ENCODE measurements around the gene RAPGEF5.

The RAPGEF5 gene

GRCh38 chr7:22378199-22378980, 21.4 kb upstream of the RAPGEF5 start:
- DNase-seq: no peak

GRCh38 chr7:22377703-22378102, 20.7 kb upstream of the RAPGEF5 start:
- peak; percentile 20 for DNase-seq

GRCh38 chr7:22375359-22376048, 18.6 kb upstream of the RAPGEF5 start:
- DNase-seq: no peak

- no peak for DNase-seq
Measured at GRCh38 chr7:22373911-22374310, 17.0 kb upstream of the RAPGEF5 start.

- no peak for DNase-seq
Measured at GRCh38 chr7:22373388-22373787, 16.4 kb upstream of the RAPGEF5 start.

- DNase-seq: no peak
Measured at GRCh38 chr7:22372863-22373262, 15.9 kb upstream of the RAPGEF5 start.

GRCh38 chr7:22371878-22372277, 14.9 kb upstream of the RAPGEF5 start:
- no peak for DNase-seq

GRCh38 chr7:22364900-22365299, 7.9 kb upstream of the RAPGEF5 start:
- peak; percentile 74 for DNase-seq

- DNase-seq: no peak
Measured at GRCh38 chr7:22363756-22364422, 6.9 kb upstream of the RAPGEF5 start.

- DNase-seq: peak; percentile 93
Measured at GRCh38 chr7:22361795-22362194, 4.8 kb upstream of the RAPGEF5 start.

- DNase-seq: no peak
Measured at GRCh38 chr7:22361320-22361719, 4.4 kb upstream of the RAPGEF5 start.

- no peak for DNase-seq
Measured at GRCh38 chr7:22358820-22359697, 2.1 kb upstream of the RAPGEF5 start.

GRCh38 chr7:22357311-22358175, 589 bp upstream of the RAPGEF5 start:
- DNase-seq: peak; percentile 47

GRCh38 chr7:22356010-22356691, 803 bp downstream of the RAPGEF5 start:
- DNase-seq: peak; percentile 33

GRCh38 chr7:22355620-22356009, 1.3 kb downstream of the RAPGEF5 start:
- no peak for DNase-seq

- DNase-seq: no peak
Measured at GRCh38 chr7:22354462-22354861, 2.5 kb downstream of the RAPGEF5 start.

- no peak for DNase-seq
Measured at GRCh38 chr7:22352887-22353286, 4.1 kb downstream of the RAPGEF5 start.

GRCh38 chr7:22351878-22352277, 5.1 kb downstream of the RAPGEF5 start:
- DNase-seq: no peak

- no peak for DNase-seq
Measured at GRCh38 chr7:22351329-22351692, 5.6 kb downstream of the RAPGEF5 start.

- DNase-seq: no peak
Measured at GRCh38 chr7:22350466-22351328, 6.3 kb downstream of the RAPGEF5 start.

All from NCI-H1092 treated with DMSO at 0.1 percent for 48 hours (cell line).